NCI-H1092 (cell line): ENCODE measurements around the gene RHBDD3.
"Not testable (repeated sequence)": the region's sequence is repeated elsewhere in the genome, so short reads cannot be mapped to it uniquely, and the experiment has no call there.

Experiments
- DNase-seq: peaks from one replicate; lab custom pipeline; 2025; lab: John Stamatoyannopoulos, UW

The RHBDD3 gene

DNA sequence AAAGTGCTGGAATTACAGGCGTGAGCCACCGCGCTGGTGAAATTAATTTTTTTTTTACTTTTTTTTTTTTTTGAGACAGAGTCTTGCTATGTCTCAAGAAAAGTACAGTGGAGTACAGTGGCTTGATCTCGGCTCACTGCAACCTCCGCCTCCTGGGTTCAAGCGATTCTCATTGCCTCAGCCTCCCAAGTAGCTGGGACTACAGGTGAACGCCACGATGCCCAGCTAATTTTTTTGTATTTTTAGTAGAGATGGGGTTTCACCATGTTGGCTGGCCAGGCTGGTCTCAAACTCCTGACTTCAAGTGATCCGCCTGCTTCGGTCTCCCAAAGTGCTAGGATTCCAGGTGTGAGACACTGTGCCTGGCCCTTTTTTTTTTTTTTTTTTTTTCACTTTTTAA lies 19.9 kb downstream of the RHBDD3 start:
- DNase-seq, result not testable (repeated sequence)

DNA sequence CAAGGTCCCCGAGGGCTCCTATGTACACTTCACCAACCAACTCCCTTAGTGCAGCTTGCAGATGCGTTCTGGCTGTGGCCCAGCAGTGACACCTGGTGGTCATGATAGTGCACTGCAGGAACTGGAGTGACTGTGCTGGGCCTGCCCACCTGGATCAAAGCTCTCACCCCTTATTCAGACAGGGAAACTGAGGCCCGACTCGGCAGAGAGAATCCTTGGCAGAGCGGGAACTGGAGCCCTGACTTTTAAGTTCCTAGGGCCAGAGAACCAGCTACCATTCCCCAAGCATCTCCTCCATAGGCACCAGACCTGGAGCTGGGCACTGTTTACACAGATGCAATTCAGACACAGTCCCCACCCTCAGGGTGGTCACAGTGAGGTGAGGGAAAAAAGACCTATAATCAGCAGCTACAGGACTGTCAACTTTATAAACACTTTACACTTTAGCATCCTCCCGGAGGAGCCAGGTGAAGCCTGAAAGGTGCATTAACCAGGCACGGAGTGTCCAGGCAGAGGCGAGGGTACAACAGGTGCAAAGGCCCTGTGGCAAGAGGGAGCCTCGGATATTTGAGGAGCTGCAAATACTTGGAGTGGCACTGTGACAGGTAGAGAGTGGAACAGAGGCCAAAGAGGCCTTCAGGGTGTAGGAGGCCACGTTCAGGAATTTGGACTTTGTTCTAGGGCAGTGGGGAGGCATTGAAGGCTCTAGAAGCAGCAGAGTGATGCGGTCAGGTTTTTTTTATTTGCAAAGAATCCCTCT lies 22.0 kb downstream of the RHBDD3 start:
- DNase-seq, result peak; percentile 49

DNA sequence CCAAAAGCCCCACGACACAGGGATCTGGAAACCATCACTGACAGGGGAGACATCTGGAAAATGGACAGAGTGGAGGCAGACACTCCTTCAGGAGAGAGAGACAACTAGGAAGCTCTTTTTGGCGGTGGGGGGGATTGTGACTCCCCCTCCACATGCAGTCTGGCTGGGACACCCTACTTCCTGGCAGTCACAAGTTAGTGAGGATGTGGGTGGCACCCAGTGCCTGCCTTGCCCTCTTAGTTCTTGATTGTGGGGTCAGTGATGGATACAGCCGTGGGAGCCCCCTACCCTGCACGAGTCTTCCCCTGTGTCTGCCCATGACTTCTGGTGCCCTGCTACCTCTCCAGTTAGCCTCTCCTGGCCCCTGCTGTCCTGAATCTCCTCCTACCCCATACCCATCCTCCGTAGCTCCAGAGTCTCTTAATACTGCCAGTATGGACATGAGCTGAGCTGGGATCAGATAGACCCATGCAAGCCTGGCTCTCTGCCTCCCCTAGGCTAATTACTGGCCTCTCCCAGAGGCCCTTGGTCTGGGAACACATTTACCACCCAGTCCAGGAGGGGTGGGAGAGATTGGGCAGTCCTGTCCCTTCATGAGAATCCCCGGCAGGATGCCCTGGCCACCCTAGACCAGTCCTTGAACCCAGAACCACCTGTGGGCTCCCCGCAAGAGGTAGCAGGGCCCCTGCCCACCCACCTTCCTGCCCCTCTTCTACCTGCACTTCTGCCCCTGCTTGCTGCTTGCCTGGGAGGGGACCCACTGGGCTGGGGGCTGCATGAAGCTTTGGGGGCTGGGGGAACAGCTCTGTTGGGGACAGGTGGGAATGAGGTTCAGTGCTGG lies 22.8 kb downstream of the RHBDD3 start:
- DNase-seq, result no peak

DNA sequence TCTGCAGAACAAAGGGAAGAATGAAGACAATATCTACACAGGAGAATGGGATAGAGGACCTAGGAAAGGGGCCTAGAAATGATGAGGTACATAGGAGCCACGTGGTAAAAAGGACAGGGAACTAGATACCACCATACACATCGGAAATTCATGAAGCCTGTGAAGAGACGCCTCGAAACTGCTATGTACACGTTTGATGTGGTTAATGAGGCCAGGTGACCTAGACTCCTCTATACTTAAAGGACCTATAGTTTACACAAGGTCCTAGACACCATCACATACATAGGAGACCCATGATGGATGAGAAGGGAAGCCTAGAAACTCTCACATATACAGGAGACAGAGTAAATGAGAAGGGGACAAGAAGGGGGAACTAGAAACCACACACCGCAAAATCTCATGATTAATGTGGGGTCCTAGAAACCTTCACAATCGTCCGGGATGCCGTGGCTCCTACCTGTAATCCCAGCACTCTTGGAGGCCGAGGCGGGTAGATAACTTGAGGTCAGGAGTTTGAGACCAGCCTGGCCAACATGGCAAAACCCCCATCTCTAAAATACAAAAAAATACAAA lies 23.8 kb downstream of the RHBDD3 start:
- DNase-seq, result no peak

DNA sequence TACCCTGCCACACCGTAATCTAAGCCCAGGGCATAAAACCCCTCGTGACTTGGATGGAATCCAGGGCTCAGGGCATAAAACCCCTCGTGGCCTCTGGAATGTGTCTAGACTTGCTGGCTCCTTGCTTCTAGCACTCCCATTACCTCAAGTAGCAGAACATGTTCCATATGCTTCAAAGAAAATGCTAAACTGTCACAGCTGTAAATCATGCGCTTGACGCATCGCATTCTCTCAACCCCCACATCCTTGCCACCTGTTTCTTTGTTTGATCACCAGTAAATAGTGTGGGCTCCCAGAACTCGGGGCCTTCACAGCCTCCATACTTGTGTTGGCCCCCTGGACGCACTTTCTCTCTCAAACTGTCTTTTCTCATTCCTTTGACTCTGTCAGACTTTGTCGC lies 27.3 kb downstream of the RHBDD3 start:
- DNase-seq, result not testable (repeated sequence)

DNA sequence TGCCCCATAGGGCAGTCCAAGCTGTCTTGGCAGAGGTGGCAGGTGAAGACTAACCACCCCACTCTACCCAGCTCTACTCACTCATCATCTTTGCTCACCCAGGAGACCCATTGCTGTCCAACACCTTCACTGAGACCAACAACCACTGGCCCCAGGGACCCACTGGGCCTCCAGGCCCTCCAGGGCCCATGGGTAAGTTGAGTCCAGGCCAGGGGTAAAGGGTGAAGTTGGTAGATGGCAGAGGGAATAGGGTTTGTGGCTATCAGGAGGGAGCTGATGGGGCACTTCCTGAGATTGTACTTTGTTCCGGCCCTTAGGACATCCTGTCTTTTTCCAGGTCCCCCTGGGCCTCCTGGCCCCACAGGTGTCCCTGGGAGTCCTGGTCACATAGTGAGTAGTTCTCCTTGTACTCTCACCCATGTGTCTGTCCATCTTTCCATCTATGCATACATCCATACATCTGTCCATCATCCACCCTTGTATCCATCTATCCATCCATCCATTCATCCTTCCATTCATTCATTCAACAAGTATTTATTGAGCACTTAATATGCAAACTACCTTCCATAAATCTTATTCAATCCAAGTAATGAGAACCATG lies 34.4 kb downstream of the RHBDD3 start:
- no peak for DNase-seq

DNA sequence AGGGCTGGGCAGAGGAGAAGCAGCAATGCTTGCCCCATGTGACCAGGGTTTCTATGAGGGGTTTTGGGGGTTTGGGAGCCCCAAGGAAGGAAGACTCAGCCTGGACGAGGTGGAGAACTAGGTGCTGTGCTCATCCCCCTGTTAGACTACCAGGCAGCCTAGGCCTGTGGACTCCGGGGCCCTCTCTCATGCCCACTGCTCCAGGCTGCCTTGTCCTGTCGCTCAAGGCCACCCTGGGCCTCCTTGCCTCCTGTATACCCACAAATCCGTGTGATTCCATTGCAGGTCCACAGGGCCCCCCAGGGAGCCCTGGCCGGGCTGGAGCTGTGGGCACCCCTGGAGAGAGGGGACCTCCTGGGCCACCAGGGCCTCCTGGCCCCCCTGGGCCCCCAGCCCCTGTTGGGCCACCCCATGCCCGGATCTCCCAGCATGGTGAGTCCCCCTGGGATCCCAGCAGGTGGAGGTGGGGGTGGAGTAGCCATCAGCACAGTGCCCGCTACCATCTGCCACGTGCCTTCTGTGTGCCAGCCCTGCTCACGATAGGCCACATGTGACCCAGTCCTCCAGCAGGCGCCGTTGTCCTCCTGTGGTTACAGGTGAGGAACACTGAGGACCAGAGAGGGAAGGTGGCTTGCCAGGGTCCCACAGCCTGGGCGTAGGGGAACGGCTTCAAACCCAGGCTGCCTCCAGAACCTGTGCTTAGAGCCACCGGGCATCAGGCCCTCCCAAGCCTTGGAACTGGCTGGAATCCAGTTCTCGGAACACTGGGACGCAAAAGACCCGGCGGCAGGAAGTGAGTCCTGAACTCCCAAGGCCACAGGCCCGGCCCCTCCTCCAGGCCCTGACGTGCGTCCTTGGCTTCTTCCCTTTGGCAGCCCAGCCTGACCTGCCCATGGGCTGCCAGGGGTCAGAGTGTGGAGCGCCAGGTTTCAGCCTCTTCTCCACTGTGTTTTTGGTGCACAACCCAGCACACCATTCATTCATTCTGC lies 35.5 kb downstream of the RHBDD3 start:
- no peak for DNase-seq

DNA sequence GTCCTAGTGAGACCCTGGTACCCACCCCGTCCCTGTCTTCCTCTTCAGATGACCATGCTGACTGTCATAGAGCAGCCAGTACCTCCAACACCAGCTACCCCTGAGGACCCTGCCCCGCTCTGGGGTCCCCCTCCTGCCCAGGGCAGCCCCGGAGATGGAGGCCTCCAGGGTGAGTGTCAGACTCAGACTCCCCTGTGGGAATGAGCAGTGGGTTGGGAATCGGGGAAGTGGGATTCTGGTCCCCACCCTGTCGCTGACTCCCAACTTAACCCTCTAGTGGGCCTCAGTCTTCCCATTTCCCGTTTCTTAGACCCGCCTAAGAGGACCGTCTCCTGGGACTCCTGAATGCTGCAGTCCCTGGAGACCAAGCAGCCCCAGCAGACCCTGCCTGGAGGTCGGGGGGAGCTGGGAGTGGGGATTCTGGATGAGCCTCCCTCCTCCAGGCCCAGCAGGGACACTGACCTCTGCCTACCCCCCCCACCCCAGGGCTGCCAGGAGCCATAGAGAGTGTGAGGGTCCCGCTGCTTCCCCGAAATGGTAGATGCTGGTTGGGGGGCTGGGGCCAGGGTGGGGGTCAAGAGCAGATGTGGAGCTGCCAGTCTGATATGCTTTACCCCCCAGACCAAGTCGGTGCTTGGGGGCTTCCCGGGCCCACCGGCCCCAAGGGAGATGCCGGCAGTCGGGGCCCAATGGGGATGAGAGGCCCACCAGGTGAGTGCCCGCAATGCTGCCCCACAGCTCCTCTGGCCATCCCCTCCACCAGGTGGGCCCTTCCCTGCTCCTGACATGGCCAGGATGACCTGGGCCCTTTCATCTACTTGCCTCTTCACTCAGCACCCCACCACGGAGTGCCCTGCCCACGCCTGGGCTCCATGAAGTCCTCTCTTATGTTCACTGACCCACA lies 36.6 kb downstream of the RHBDD3 start:
- no peak for DNase-seq

DNA sequence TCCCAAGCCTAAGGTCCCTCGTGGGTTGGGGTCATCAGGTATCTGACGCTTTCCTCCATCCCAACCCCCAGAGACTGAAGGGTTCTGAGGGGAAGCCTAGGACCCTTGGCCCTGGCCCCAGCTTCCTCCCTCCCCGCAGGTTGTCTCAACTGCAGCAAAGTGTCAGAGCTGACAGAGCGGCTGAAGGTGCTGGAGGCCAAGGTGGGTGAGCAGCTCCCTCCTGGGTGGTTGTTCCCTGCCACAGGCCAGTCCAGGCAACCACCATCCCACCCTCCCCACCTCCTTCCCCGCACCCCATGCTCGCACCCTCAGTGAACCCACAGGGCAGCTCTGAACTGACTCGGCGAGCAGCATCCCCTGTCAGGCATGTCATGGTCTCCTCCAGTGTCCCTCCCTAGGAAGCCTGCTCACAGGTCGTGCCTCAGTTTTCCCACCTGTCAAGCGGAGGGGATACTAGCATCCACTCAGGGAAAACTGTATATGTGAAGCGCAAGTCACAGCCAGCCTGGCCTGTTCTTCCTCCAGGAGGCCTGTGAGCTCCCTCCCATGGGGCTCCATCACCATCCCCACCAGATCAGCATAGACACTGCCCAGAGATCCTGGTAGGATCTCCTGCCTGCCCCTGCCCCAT lies 41.3 kb downstream of the RHBDD3 start:
- DNase-seq, result no peak

DNA sequence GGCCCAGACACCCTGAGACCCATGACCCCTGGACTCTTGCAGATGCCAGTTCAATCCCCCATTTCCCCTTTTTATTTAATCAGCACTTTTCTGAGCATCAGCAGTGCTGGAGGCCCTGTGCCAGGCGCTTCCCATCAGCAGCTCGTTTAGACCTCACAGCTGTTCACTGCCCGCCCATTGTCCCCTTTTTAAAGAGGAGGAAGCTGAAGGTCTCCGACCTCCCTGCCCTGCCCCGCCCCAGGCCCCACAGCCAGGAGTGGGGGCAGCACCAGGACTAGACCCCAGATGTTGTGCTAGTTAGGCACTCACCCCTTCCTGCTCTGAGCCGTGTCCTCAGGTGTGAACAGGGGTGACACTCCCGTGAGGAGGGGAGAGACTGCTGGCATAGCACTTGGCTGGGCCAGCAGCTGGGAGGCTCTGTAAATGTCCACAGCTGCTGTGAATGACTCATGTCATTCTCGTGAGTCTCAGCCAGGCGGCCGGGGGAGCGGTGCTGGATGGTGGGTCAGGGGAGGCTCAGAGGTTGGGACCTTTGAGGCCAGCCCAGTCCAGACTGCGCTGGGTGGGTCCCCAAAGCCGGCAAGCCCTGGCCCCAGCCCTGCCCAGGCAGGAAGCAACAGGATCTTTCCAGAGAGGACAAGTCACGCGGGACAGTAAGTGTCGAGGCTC lies 42.2 kb downstream of the RHBDD3 start:
- DNase-seq, result peak; percentile 38

DNA sequence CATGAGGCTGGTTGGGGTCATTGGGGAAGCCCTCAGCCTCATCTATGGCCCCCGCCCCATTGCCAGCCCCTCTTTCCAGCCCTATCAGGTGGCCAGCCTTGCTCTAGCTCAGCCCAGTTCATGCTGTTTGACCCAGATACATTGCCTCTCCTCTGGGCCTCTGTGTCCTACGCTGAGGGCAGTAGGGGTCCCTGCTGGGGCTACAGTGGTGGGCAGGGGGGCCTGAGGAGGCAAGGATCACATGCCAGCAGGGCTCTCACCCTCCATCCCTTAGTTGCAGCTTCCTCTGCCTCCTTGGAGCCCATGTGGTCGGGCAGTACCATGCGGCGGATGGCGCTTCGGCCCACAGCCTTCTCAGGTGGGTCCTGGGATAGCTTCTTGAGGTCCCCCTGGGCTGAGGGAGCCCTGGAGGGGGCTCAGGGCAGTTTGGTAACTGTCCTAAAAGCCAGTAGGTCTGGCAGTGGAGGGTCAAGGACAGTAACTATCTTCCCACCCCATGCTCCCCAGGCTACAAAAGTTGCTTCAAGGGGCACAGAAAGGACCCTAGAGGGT lies 42.8 kb downstream of the RHBDD3 start:
- no peak for DNase-seq

DNA sequence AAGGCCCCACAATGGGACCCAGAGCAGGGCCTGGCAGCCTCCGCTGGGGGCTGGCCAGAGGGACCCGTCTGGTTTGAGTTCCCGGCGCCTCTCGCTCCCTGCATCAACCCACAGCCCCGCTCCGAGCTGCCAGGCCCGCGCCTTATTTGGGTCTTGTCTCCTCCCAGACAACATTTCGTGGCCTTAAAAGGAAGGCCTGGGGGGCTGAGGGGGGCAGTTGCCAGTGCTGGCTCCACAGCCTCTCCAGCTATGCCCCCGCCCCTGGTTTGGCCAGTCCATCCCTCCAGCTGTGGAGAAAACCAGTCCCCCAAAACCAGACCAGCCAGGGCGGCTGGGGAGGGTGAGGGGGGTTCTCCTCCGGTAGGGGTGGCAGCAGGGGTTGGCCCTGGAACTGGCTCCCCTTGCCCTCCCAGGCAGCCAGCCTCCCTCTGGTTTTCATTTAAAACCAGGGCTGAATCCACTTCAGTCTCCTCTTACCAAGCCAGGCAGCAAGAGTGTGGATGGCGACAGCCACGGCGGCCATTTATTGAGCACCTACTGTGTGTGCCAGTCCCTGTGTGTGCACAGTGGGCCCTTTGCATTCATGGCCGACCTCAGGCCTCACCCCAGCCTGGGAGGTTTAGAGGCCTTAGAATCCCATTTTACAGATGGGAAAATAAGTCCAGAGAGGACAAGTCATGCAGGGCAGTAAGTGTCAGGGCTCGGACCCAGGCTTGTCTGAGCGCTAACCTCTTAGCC lies 43.5 kb downstream of the RHBDD3 start:
- DNase-seq, result no peak

DNA sequence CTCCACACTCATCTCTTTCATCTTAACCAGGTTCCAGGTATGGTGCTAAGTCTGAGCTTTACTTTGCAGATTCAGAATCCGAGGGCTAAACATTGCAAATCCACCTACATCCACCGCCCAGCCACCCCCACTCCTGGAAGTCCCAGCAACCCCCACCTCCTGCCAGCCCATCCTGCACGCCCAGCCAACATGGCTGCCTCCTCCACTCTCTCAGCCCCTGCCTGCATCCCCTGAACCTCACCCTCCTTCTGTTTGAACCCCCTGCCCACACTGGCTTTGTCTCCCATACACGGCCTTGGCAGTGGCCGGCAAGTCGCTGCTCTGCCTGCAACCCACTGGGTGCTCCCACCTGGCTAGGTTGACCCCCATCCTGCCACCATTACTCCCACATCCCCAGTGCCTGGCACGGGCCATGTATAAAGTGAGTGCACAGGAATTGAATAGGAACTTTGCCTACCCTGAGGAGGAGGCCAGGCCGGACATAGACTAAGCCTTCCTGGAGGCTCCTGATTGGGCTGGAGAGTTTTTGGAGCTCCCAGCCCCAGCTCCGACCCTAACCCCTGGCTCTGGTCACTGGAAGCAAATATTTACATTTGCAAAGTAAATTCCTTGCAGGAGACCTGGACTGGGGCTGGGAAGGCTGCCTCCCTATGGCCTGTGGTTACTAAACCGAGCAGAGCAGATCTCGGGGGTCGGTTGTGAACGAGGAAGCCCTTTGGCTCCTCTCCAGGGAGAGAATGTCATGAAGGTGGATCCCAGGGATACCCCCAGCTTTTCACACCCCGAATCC lies 47.7 kb downstream of the RHBDD3 start:
- DNase-seq, result no peak

DNA sequence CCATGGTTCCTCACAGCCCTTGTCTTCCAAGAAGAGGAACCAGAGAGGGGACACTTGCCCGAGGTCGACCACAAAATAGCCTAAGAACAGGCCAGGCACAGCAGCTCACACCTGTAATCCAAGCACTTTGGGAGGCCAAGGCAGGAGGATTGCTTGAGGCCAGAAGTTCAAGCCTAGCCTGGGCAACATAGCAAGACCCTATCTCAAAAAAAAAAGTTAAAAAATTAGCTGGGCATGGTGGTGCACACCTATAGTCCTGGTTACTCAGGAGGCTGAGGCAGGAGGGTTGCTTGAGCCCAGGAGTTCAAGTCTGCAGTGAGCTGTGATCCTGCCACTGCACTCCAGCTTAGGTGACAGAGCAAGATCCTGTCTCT lies 48.4 kb downstream of the RHBDD3 start:
- not testable (repeated sequence) for DNase-seq

DNA sequence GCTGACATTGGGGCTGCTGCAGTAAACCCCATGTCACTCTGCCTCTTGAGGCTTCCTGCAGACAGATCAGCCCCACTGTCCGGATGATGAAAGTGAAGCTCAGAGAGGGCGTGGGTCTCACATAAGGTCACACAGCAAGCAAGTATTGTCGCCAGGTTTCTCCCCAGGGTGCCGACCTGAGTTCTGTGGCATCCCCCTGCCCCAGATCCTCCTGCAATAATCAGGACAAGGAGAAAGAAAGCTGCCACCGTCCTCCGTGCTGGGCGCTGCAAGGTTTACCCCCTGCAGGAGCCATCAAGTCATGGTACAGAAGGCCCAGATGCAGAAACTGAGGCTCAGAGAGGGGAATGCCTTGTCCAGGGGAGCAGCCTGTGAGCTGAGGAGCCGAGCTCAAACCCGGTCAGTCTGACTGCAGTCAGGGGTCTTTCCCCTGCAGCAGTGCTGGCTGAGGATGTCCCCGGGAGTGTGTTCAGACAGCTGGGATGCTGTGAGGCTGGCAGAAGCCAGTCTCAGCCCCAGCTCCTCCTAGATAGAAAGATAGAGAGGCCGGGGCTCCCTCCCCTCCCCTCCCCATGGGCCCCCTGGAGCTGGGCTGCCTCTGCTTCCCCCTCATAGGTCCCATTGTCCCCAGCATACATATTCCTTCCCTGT lies 48.9 kb downstream of the RHBDD3 start:
- DNase-seq, result no peak

DNA sequence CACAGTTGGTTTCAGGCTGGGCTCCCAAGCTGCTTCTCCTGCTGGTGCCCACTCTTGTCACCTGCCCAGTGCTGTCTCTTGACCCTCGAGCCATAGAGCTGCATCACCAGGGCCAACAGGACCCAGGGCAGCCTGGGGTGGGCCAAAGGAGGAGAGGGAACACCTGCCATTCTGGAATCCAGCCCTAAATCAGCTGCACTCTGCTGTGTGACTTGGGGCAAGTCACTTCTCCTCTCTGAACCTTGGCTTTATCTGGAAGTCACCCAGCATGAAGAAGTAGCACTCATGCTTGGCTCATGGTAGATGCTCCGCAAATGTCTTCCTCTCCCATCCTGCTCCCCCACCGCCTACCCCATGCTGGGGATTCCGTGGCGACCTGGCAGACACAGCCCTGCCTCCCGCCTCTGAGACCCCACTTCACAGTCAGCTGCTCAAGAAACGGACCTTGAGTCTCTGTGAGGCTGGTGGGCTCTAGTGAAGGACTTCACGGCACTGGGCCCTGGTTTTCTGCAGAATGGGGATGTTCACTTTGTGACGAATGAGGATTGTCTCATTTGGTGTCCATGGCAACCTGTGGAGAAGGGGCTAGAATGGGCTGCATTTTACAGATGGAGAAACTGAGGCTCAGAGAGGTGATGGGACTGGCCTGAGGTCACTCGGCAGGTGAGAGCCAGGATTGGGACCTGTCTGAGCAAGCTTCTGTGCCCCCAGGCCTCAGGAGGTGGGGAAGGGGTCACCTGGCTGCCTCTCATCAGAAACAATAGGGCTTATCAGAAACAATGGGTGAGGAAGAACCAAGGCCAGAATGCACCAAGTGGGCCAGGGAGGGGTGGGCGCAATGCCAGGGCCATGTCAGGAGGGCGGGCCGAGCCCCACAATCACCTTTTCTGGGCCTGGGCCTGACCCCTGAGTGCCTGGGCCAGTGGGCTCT lies 49.7 kb downstream of the RHBDD3 start:
- DNase-seq, result no peak
